Dermis blood vessel endothelial cell (primary cell): ENCODE data around the gene PTGER2. TPM values are rescaled to one million over a fixed set of nuclear protein-coding genes. Genes with fewer than 3 reads are reported as not detected.

ENCODE experiments used
- DNase-seq: peaks from one replicate; pipeline ENCODE4 v3.0.0; 2010
- total RNA-seq: library from RNA; depleted of rRNA; stranded (reverse); fragments of >200 nt; gene quantifications from 2 replicates; pipeline ENCODE4 v1.2.3, GENCODE V29; 2014

PTGER2 gene
- total RNA-seq: 0.14 and 0.34 TPM in 2 replicates

GRCh38 chr14:52313903-52314594 lies at the start of gene PTGER2:
TSS of gene PTGER2 (plus strand) at chr14:52314312. CDS start at chr14:52314549, 237 bp downstream.
- peak; percentile 61 for DNase-seq

DNA sequence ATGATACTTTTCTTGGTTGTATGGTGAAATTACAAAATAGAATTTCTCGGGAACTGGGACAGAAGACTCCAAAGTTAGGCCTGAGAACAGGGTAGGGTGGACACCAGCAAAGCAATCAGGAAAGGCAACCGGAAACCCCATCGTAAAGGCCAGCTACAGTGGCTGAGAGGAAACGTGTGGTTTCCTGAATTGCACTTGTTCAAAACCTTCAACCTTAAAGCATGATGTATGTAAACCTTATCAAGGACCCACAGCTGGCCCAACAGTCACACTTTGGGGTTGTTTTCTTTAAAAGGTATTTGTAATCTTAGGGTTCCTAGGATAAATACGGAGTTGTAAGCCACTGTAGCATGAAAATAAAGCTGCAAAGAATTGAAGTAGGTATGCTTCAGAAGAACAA lies 48.9 kb upstream of the PTGER2 start:
- peak; percentile 50 for DNase-seq

DNA sequence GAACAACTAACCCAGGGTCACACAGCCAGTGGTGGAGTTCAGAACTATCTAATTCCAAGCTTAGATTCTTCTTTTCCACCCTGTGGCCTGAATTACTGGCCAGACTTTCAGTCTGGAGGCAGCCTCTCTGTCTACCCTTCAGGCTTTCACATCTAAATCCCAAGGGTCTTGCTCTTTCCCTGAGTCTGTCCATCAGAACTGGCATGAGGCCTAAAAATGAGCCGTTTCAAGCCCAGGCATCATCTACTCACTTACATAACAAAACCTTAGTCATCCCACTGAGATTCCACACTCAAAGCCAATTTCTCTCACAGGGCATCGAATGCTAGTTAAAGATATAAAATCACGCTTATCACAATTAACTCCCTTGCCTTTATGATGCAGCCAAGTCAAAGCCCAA lies 47.9 kb upstream of the PTGER2 start:
- DNase-seq: no peak

DNA sequence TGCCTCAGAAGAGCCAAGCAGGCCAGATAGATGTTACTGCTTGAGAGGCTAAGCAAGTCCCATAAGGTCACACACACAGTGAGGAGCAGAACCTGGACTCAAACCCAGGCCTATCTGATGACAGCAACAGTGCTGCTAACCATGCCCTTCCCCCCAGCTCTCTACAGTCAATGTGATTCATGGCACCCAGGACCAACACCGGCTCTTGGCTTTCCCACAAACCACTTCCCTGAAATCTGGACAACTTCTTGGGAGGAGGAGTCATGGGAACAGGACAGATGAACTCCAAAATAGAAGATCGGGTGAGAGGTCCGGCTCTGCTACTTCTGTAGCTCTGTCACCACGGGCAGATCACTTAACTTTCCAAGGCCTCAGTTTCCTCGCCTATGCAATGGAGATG lies 47.3 kb upstream of the PTGER2 start:
- DNase-seq: no peak

GRCh38 chr14:52267501-52268278 lies 46.4 kb upstream of the PTGER2 start, which contains the start of gene PTGDR:
TSS of gene PTGDR (plus strand) at chr14:52267698. CDS start at chr14:52267815, 117 bp downstream.
- DNase-seq: no peak

DNA sequence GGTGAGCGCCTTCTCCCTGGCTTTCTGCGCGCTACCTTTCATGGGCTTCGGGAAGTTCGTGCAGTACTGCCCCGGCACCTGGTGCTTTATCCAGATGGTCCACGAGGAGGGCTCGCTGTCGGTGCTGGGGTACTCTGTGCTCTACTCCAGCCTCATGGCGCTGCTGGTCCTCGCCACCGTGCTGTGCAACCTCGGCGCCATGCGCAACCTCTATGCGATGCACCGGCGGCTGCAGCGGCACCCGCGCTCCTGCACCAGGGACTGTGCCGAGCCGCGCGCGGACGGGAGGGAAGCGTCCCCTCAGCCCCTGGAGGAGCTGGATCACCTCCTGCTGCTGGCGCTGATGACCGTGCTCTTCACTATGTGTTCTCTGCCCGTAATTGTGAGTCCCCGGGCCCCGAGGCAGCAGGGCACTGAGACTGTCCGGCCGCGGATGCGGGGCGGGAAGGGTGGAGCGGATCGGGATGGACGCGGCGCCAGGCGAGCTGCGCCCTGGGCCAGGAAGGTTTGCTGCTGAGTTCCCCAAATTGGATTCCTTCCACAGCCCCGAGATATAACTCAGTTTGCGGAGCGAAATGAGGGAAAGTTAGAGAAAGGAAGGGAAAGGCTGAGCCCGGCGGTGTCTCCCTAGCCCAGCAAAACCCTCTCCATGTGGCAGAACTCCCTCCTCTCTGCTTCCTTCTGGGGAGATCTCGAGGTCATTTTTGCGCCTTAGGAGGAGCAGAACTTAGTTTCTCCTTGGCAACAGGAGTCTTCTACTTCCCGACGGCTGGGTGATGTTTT lies 45.6 kb upstream of the PTGER2 start:
- DNase-seq: no peak

- DNase-seq: no peak
Observed at GRCh38 chr14:52269100-52269499, 45.0 kb upstream of the PTGER2 start.

DNA sequence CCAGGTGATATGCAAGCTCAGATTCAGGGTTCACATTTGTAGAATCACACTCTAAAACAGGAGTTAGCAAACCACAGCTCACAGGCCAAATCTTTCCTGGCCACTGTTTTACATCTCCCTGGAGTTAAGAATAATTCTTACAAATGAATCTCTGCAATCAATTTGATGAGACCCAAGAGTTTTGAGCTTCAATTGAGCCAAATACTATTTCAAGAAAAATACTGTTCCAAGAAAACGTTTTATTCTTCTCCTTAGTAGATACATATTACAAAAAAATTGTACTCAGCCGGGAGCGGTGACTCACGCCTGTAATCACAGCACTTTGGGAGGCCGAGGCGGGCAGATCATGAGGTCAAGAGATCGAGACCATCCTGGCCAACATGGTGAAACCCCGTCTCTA lies 44.1 kb upstream of the PTGER2 start:
- no peak for DNase-seq

GRCh38 chr14:52271538-52271937 lies 42.6 kb upstream of the PTGER2 start:
- no peak for DNase-seq

GRCh38 chr14:52272375-52272774 lies 41.7 kb upstream of the PTGER2 start:
- DNase-seq: peak; percentile 30

DNA sequence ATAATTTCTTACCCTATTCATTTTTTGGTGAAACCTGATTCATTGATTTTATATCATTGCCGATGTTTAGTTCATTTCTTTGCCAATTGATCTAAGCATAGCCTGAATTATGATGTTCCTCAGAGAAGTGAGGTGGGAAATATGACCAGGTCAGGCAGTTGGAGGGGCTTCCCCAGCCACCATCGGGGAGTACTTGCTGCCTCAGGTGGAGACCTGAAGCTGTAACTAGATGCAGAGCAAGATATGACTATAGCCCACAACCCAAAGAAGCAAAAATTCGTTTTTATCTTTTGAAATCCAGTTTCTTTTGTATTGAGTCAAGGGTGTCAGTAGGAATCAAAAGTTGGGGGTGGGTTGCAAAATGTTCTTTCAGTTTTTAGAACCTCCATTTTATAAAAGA lies 38.7 kb upstream of the PTGER2 start:
- no peak for DNase-seq

GRCh38 chr14:52277552-52277951 lies 36.6 kb upstream of the PTGER2 start:
- no peak for DNase-seq

DNA sequence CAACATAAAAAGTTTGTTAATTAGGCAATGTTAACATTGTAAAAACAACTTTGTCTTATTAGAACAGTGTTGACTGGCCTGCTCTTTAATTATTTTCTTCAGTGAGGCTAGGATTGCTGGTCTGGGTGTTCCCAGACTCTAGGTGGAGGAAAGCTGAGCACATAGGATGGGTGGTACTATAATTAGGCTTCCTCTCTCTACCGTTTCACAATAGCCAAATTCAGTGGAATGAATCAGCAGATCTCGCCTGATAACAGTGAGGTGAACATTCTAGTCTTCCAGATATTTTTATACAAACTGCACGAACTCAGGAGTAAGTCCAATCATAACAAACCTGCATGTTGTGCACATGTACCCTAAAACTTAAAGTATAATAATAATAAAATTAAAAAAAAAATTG lies 34.7 kb upstream of the PTGER2 start:
- peak; percentile 12 for DNase-seq

- no peak for DNase-seq
Observed at GRCh38 chr14:52283099-52283498, 31.0 kb upstream of the PTGER2 start.

- DNase-seq: no peak
Observed at GRCh38 chr14:52286661-52287649, 27.2 kb upstream of the PTGER2 start.

- no peak for DNase-seq
Observed at GRCh38 chr14:52296378-52296777, 17.7 kb upstream of the PTGER2 start.

GRCh38 chr14:52298795-52299194 lies 15.3 kb upstream of the PTGER2 start:
- no peak for DNase-seq

DNA sequence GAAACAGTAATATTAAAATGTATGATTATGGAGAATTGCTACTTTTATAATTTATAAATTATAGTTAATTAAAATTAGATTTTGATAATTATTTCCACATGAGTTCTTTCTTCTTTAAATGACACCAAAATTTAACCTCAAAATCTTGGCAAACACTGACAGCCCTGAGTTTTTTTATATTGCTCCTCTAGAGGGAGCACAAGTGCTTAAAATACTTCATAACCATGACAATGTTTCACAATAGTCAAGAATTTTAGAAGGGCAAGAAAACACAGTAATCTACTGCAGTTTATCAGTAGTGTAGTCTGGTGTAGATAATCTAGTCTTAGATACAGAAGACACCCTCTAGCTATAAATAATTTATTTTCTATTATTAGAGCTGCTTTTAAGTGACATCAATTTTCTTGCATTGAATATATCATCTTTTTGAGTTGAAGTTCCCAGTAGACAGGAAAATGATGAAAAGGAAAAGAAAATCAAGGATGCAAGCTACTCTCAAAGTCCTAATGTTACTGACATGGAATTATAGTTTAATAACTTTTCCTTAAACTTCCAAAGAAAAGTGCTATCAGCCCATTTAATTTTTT lies 14.3 kb upstream of the PTGER2 start:
- peak; percentile 58 for DNase-seq

GRCh38 chr14:52303236-52303635 lies 10.9 kb upstream of the PTGER2 start:
- no peak for DNase-seq

- DNase-seq: no peak
Observed at GRCh38 chr14:52304248-52304904, 9.7 kb upstream of the PTGER2 start.

- DNase-seq: no peak
Observed at GRCh38 chr14:52305014-52305413, 9.1 kb upstream of the PTGER2 start.
